HepG2 (cell line): ENCODE measurements around the gene SFTPB. TPM values are rescaled to one million over a fixed set of nuclear protein-coding genes. Genes with fewer than 3 reads are reported as not detected.

Experiments
- ATAC-seq: fragments of 200-7000 bp; cut with Tn5 transposase; 3 replicates; pipeline ENCODE4 v1.9.1; 2020; ENCODE audit warnings: mild to moderate bottlenecking, moderate library complexity
- BruUV-seq: library from RNA; stranded (reverse); fragments of 400-500 nt; replicated peaks from 2 replicates; lab custom pipeline; 2021; lab: Mats Ljungman, UMichigan
- CTCF ChIA-PET: fragments of 300-600 bp; formaldehyde crosslinking; extraction: SDS; loops from one replicate; lab custom pipeline; 2021; ENCODE audit warnings: low total read pairs, inconsistent platforms, low intra/inter-chr PET ratio; lab: Yijun Ruan, JAX
- POLR2A ChIA-PET: fragments of 350-600 bp; sonication (Branson Sonifier 250); formaldehyde crosslinking; loops from one replicate; lab custom pipeline; 2020; ENCODE audit warnings: antibody characterized with exemption, inconsistent platforms; lab: Yijun Ruan, JAX
- DNase-seq: peaks from one replicate; pipeline ENCODE4 v3.0.0-alpha.2; 2015; ENCODE audit warnings: low spot score
- FAIRE-seq: peaks from 3 replicates; lab custom pipeline; 2011; peaks lifted over from hg19 to GRCh38; lab: Jason Lieb, UNC
- H2AFZ ChIP-seq: one replicate; pipeline ENCODE4 v1.6.1; 2011; ENCODE audit warnings: low read length, inconsistent platforms
- H3K27ac ChIP-seq: fragments of 300-600 bp; 3 replicates; pipeline ENCODE4 v1.8.0; 2011; ENCODE audit warnings: mixed run types, mild to moderate bottlenecking, mixed read lengths, low read length, inconsistent platforms; ENCODE audit not compliant: insufficient read depth; ENCODE audit errors: extremely low read length
- H3K27me3 ChIP-seq, 2 experiments: fragments of 200-600 bp in 1 of 2; 2 replicates in 1 of 2; 3 replicates in 1 of 2; pipeline versions ENCODE4 v1.6.0 to v1.8.0; 2011; ENCODE audit warnings: low read length in 2 of 2, mild to moderate bottlenecking in 2 of 2, moderate library complexity in 2 of 2, inconsistent platforms in 1 of 2; ENCODE audit not compliant: insufficient read depth in 2 of 2, control insufficient read depth in 1 of 2
- H3K36me3 ChIP-seq, 2 experiments: fragments of 200-600 bp in 1 of 2; replicated peaks in 1 of 2; 2 replicates in 1 of 2; 3 replicates in 1 of 2; pipeline versions ENCODE4 v1.5.1 to v1.8.0; 2011; ENCODE audit warnings: low read length in 2 of 2, inconsistent platforms in 1 of 2; ENCODE audit not compliant: insufficient read depth in 2 of 2, control insufficient read depth in 1 of 2
- H3K4me1 ChIP-seq: 2 replicates; pipeline ENCODE4 v1.5.1; 2012; ENCODE audit warnings: low read length, inconsistent platforms; ENCODE audit not compliant: insufficient read depth
- H3K4me2 ChIP-seq: 2 replicates; pipeline ENCODE4 v1.6.0; 2011; ENCODE audit warnings: low read depth, low read length, inconsistent platforms
- H3K4me3 ChIP-seq, 3 experiments: fragments of 200-600 bp in 1 of 3; sonication (generic), shearing (Covaris generic) in 1 of 3; replicated peaks in 1 of 3; 2 replicates each; pipeline ENCODE4 v1.5.1; 2011 to 2016; ENCODE audit warnings: low read length in 3 of 3, inconsistent platforms in 2 of 3, low read depth in 2 of 3, mild to moderate bottlenecking in 2 of 3, control low read depth in 1 of 3, mixed read lengths in 1 of 3; ENCODE audit not compliant: insufficient read depth in 1 of 3
- H3K79me2 ChIP-seq: one replicate; pipeline ENCODE4 v1.6.1; 2011; ENCODE audit warnings: low read length, inconsistent platforms; ENCODE audit not compliant: insufficient read depth
- H3K9ac ChIP-seq: 2 replicates; pipeline ENCODE4 v1.6.0; 2011; ENCODE audit warnings: mild to moderate bottlenecking, low read depth, low read length, inconsistent platforms; ENCODE audit not compliant: insufficient read depth
- H3K9me3 ChIP-seq: 2 replicates; pipeline ENCODE4 v1.5.1; 2012; ENCODE audit warnings: mild to moderate bottlenecking, low read length
- H4K20me1 ChIP-seq: 2 replicates; pipeline ENCODE4 v1.6.0; 2011; ENCODE audit warnings: inconsistent platforms, mild to moderate bottlenecking, low read length, moderate library complexity; ENCODE audit not compliant: insufficient read depth
- CREB1 ChIP-seq, 2 experiments: fragments of 450-650 bp in 1 of 2; IDR thresholded peaks; 2 replicates each; pipeline ENCODE4 v1.6.1; 2016 to 2017; ENCODE audit warnings: control low read depth in 1 of 2, mild to moderate bottlenecking in 1 of 2, missing compliant biosample characterization in 1 of 2, missing genetic modification characterization in 1 of 2
- NCOA5 ChIP-seq: sonication (generic); formaldehyde crosslinking; IDR thresholded peaks from 2 replicates; pipeline ENCODE4 v1.4.0; 2020; ENCODE audit warnings: missing genetic modification reagents
- SOX13 ChIP-seq, 3 experiments: fragments of 450-650 bp in 1 of 3; sonication (generic) in 1 of 3; formaldehyde crosslinking in 1 of 3; IDR thresholded peaks in 2 of 3; conservative IDR thresholded peaks in 1 of 3; 2 replicates each; pipeline versions ENCODE4 v1.5.0 to v1.6.1; 2016 to 2020; ENCODE audit warnings: antibody characterized with exemption in 1 of 3, mild to moderate bottlenecking in 1 of 3, missing compliant biosample characterization in 1 of 3, missing genetic modification reagents in 1 of 3, moderate library complexity in 1 of 3
- STAG1 ChIP-seq: sonication (generic); formaldehyde crosslinking; IDR thresholded peaks from 2 replicates; pipeline ENCODE4 v1.4.0; 2020; ENCODE audit warnings: missing genetic modification reagents
- TARDBP ChIP-seq: sonication (generic); formaldehyde crosslinking; IDR thresholded peaks from 2 replicates; pipeline ENCODE4 v1.8.0; 2022; ENCODE audit warnings: mild to moderate bottlenecking, missing genetic modification reagents
- TRIM24 ChIP-seq: sonication (generic); formaldehyde crosslinking; IDR thresholded peaks from 2 replicates; pipeline ENCODE4 v1.8.0; 2022; ENCODE audit warnings: mild to moderate bottlenecking, missing genetic modification reagents
- ZBTB39 ChIP-seq: sonication (generic); formaldehyde crosslinking; IDR thresholded peaks from 2 replicates; pipeline ENCODE4 v1.5.0; 2020; ENCODE audit warnings: missing genetic modification reagents
- ZNF354B ChIP-seq: sonication (generic); formaldehyde crosslinking; IDR thresholded peaks from 2 replicates; pipeline ENCODE4 v1.8.0; 2022; ENCODE audit warnings: mild to moderate bottlenecking, missing genetic modification reagents
- ZNF629 ChIP-seq: sonication (generic); formaldehyde crosslinking; conservative IDR thresholded peaks from 2 replicates; pipeline ENCODE4 v1.5.0; 2020; ENCODE audit warnings: missing genetic modification reagents
- WGBS: methylation state at CpG from one replicate; pipeline ENCODE4 v1.1.6; 2017; ENCODE audit warnings: low lambda C conversion rate; 5-methylcytosine and 5-hydroxymethylcytosine counted together
- in situ Hi-C: cut with HindIII; loops from 2 replicates; pipeline ENCODE4 v1.10.0; 2017; ENCODE audit warnings: low pct_unique_long_range_greater_than_20kb; ENCODE audit not compliant: extremely low pct_ligation_motif_present
- intact Hi-C: fragments of 100-400 bp; cut with micrococcal nuclease; formaldehyde crosslinking; loops from one replicate; pipeline ENCODE4 v1.10.0; 2022; ENCODE audit not compliant: unreplicated experiment
- polyA plus RNA-seq, 8 experiments: library from polyadenylated mRNA; depleted of rRNA in 3 of 8; stranded (reverse) in 7 of 8; unstranded in 1 of 8; fragments of >200 nt; fragmentation: Illumina TruSeq in 4 of 8; extraction: Trizol in 4 of 8; gene quantifications; 2 replicates each; pipeline versions ENCODE4 v1.2.1 to v1.2.3, GENCODE V29; 2011 to 2016; ENCODE audit warnings: low read depth in 4 of 8, missing spikeins in 1 of 8, mixed read lengths in 1 of 8; ENCODE audit not compliant: insufficient read depth in 1 of 8
- total RNA-seq, 5 experiments: library from RNA; depleted of rRNA; stranded (reverse); fragments of >200 nt; fragmentation: Illumina TruSeq; extraction: Trizol; gene quantifications; 2 replicates each; pipeline ENCODE4 v1.2.3, GENCODE V29; 2016; ENCODE audit warnings: low read depth in 1 of 5

SFTPB gene
- total and polyA plus RNA-seq, 2 of the 13 experiments (the other 11 are each of a cell fraction or from before 2014, with no cell fraction given): not detected

GRCh38 chr2:85668009-85668856, at the start of gene SFTPB (continued):
- TF ChIP-seq SOX13 (IDR thresholded peaks at IDR 0.05) (no peak), SOX13 (CRISPR knock-in tag; conservative IDR thresholded peaks at IDR 0.05 in 1 of 2, IDR thresholded peaks at IDR 0.05 in 1 of 2) (no peak), ZNF354B (CRISPR knock-in tag) (no peak)

- TF ChIP-seq STAG1 (CRISPR knock-in tag) (no peak), ZBTB39 (no peak), TRIM24 (CRISPR knock-in tag) (no peak), NCOA5 (no peak), CREB1 (IDR thresholded peaks at IDR 0.05) (0 out of 2 replicates have a peak, but pooled peaks have one; percentile 13), CREB1 (CRISPR knock-in tag; IDR thresholded peaks at IDR 0.05) (no peak), ZNF629 (no peak), TARDBP (CRISPR knock-in tag) (no peak)
- no peak overlapping the region for H3K4me2 ChIP-seq
- no peak for DNase-seq
- H3K4me1 ChIP-seq: no peaks in the 10 kb centered on the region
- 61% methylated on average over 15 of the region's 15 CpGs for WGBS
- no peak overlapping the region for H2AFZ ChIP-seq
- no peaks in the 10 kb centered on the region for H3K9me3 ChIP-seq
- H3K9ac ChIP-seq: no peak overlapping the region
- CTCF ChIA-PET: no interaction called here
- ATAC-seq: no peak
- intact Hi-C loops: no loop called here
- H3K36me3 ChIP-seq: no peaks in the 10 kb centered on the region
- FAIRE-seq: no peak
- H4K20me1 ChIP-seq: no peaks in the 10 kb centered on the region
- BruUV-seq: no TSS peak
- H3K27ac ChIP-seq: no peak overlapping the region
- peaks cover 6 to 42% of the 10 kb centered on the region in 2 experiments; a peak in 4 of 5 replicates for H3K27me3 ChIP-seq
- POLR2A ChIA-PET: no interaction called here
- no peaks in the 10 kb centered on the region for H3K79me2 ChIP-seq
- in situ Hi-C loops: no loop called here
- no peak overlapping the region for H3K4me3 ChIP-seq
Measured at GRCh38 chr2:85717308-85718008, 49.5 kb upstream of the SFTPB start.
